K562 (cell line): Measurements from ENCODE around the gene LRGUK.

Experiments
- BRCA1 ChIP-seq, 2 experiments: fragments of 450-650 bp in 1 of 2; sonication (generic) in 1 of 2; formaldehyde crosslinking in 1 of 2; IDR thresholded peaks; 2 replicates each; pipeline versions ENCODE4 v1.5.0 to v1.6.1; 2017 to 2020; ENCODE audit warnings: mild to moderate bottlenecking in 1 of 2, missing genetic modification reagents in 1 of 2
- CEBPB ChIP-seq: fragments of 450-650 bp; IDR thresholded peaks from 2 replicates; pipeline ENCODE4 v1.6.1; 2016; ENCODE audit warnings: missing genetic modification characterization, missing compliant biosample characterization
- MAX ChIP-seq: sonication (generic); formaldehyde crosslinking; IDR thresholded peaks from 2 replicates; pipeline ENCODE4 v1.9.0; 2022; ENCODE audit warnings: mild to moderate bottlenecking, missing genetic modification reagents
- POLR2A ChIP-seq: fragments of 450-650 bp; conservative IDR thresholded peaks from 2 replicates; pipeline ENCODE4 v1.6.1; 2016
- PTRF ChIP-seq: fragments of 450-650 bp; IDR thresholded peaks from 2 replicates; pipeline ENCODE4 v1.6.1; 2016; ENCODE audit warnings: mild to moderate bottlenecking, missing genetic modification characterization, missing compliant biosample characterization
- TF ChIP-seq, protein P1 (sequence below), 2 experiments: fragments of 450-650 bp; formaldehyde crosslinking in 1 of 2; IDR thresholded peaks; 2 replicates each; pipeline versions ENCODE4 v1.4.0 to v1.6.1; 2014 to 2020; ENCODE audit warnings: mild to moderate bottlenecking in 2 of 2, borderline replicate concordance in 1 of 2, low read depth in 1 of 2

- TF ChIP-seq CEBPB (no peak), POLR2A (no peak), BRCA1 (IDR thresholded peaks at IDR 0.05) (no peak), BRCA1 (CRISPR knock-in tag; IDR thresholded peaks at IDR 0.05) (no peak), PTRF (tag) (no peak), MAX (CRISPR knock-in tag) (no peak)
- TF ChIP-seq, protein P1, sequence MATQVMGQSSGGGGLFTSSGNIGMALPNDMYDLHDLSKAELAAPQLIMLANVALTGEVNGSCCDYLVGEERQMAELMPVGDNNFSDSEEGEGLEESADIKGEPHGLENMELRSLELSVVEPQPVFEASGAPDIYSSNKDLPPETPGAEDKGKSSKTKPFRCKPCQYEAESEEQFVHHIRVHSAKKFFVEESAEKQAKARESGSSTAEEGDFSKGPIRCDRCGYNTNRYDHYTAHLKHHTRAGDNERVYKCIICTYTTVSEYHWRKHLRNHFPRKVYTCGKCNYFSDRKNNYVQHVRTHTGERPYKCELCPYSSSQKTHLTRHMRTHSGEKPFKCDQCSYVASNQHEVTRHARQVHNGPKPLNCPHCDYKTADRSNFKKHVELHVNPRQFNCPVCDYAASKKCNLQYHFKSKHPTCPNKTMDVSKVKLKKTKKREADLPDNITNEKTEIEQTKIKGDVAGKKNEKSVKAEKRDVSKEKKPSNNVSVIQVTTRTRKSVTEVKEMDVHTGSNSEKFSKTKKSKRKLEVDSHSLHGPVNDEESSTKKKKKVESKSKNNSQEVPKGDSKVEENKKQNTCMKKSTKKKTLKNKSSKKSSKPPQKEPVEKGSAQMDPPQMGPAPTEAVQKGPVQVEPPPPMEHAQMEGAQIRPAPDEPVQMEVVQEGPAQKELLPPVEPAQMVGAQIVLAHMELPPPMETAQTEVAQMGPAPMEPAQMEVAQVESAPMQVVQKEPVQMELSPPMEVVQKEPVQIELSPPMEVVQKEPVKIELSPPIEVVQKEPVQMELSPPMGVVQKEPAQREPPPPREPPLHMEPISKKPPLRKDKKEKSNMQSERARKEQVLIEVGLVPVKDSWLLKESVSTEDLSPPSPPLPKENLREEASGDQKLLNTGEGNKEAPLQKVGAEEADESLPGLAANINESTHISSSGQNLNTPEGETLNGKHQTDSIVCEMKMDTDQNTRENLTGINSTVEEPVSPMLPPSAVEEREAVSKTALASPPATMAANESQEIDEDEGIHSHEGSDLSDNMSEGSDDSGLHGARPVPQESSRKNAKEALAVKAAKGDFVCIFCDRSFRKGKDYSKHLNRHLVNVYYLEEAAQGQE (IDR thresholded peaks at IDR 0.05; ENCODE audit: borderline replicate concordance), result no peak
- TF ChIP-seq, protein P1 (CRISPR knock-in tag; IDR thresholded peaks at IDR 0.05; ENCODE audit: low read depth), result no peak
Measured at GRCh38 chr7:134167250-134167649, 40.1 kb downstream of the LRGUK start.
